Measurements from ENCODE around the gene EP400.

EP400 gene

DNA sequence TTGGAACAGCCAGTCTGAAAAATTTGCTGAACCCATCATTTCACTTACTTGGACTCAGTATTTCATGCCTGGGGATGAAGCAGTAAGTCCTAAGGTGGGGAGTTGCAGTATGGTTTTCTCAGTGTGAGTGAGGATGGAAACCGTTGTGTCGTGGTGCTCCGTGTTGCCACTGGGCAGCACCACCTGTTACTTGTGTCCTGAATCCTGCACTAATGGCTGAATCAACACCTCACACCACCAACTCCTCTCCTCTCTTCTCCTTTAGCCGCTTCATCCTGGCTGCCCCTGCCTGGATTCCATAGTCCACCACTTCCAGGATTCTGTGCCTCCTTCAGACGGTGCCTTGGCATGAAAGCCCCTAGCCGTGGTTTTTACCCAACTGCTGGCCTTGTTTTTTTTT, 3.0 kb upstream of the EP400 start:
- CTCF ChIA-PET, result no interaction called here
- POLR2A ChIA-PET, result interaction anchor here (1.7 kb wide), 1 partner anchor 11 kb away, joined by 8 read pairs; no protein-coding TSS in a partner anchor
- H3K4me1 ChIP-seq (ENCODE audit: control insufficient read depth, insufficient read depth, low read length), result no peaks in the 10 kb centered on the region

DNA sequence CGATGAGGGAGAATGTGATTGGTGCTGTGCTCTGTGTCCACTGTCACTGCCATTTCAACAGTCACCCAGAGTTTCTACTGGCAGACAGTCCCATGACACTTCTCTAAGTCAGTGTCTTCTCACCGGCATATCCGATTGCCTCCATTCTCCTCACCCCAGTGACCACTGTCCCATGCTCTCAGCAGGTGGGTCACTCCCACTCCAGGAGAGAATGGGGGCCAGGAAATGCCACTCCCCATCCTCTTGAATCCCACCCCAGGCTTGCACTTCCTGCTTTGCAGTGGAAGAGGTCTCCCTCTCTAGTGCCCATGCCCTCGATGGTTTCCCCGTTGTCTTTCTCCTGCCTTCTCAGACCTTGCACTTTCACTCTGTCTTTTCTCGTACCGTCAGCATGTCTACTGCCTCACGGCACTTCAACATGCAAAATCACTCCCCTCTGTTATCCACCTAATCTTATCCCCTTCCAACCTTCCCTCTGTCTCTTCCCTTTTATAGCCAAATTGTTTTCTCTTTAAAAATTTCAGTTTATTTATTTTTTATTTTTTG, 2.2 kb upstream of the EP400 start:
- Histone ChIP-seq H3K36me3 (ENCODE audit: control insufficient read depth in 2 of 2, insufficient read depth in 1 of 2, low read length in 2 of 2) (peaks cover 7 to 23% of the 10 kb centered on the region in 2 experiments; a peak in 2 of 3 replicates), H3K4me3 (ENCODE audit: low read depth, low read length) (no peak overlapping the region), H3K9me3 (ENCODE audit: control insufficient read depth, insufficient read depth, low read depth, low read length) (no peaks in the 10 kb centered on the region), H3K4me1 (ENCODE audit: control insufficient read depth, insufficient read depth, low read length) (no peaks in the 10 kb centered on the region), H3K27ac (ENCODE audit: extremely low read depth, low read depth, low read length) (no peak overlapping the region)
- ChIA-PET POLR2A (no interaction called here), CTCF (no interaction called here)
- TF ChIP-seq ZNF426 (tag by site-specific recombination; IDR thresholded peaks at IDR 0.05) (no peak), ZNF510 (tag by site-specific recombination; IDR thresholded peaks at IDR 0.05; ENCODE audit: insufficient replicate concordance) (no peak), ZBTB17 (tag by site-specific recombination; IDR thresholded peaks at IDR 0.05) (peak; percentile 29; the same call in 1 of the 2 replicates), ZNF174 (tag by site-specific recombination; IDR thresholded peaks at IDR 0.05) (no peak), ZNF654 (tag by site-specific recombination; IDR thresholded peaks at IDR 0.05; ENCODE audit: low read depth) (no peak), PRDM1 (tag by site-specific recombination; IDR thresholded peaks at IDR 0.05) (peak; percentile 95)
- TF ChIP-seq, protein P1, sequence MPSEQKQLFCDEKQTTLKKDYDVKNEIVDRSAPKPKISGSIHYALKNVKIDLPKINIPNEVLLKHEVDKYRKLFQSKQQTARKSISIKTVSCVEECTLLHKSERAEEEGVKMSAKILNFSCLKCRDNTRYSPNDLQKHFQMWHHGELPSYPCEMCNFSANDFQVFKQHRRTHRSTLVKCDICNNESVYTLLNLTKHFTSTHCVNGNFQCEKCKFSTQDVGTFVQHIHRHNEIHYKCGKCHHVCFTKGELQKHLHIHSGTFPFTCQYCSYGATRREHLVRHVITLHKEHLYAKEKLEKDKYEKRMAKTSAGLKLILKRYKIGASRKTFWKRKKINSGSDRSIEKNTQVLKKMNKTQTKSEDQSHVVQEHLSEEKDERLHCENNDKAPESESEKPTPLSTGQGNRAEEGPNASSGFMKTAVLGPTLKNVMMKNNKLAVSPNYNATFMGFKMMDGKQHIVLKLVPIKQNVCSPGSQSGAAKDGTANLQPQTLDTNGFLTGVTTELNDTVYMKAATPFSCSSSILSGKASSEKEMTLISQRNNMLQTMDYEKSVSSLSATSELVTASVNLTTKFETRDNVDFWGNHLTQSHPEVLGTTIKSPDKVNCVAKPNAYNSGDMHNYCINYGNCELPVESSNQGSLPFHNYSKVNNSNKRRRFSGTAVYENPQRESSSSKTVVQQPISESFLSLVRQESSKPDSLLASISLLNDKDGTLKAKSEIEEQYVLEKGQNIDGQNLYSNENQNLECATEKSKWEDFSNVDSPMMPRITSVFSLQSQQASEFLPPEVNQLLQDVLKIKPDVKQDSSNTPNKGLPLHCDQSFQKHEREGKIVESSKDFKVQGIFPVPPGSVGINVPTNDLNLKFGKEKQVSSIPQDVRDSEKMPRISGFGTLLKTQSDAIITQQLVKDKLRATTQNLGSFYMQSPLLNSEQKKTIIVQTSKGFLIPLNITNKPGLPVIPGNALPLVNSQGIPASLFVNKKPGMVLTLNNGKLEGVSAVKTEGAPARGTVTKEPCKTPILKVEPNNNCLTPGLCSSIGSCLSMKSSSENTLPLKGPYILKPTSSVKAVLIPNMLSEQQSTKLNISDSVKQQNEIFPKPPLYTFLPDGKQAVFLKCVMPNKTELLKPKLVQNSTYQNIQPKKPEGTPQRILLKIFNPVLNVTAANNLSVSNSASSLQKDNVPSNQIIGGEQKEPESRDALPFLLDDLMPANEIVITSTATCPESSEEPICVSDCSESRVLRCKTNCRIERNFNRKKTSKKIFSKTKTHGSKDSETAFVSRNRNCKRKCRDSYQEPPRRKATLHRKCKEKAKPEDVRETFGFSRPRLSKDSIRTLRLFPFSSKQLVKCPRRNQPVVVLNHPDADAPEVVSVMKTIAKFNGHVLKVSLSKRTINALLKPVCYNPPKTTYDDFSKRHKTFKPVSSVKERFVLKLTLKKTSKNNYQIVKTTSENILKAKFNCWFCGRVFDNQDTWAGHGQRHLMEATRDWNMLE (tag by site-specific recombination; conservative IDR thresholded peaks at IDR 0.05; ENCODE audit: low read depth), result no peak
- TF ChIP-seq, protein P2, sequence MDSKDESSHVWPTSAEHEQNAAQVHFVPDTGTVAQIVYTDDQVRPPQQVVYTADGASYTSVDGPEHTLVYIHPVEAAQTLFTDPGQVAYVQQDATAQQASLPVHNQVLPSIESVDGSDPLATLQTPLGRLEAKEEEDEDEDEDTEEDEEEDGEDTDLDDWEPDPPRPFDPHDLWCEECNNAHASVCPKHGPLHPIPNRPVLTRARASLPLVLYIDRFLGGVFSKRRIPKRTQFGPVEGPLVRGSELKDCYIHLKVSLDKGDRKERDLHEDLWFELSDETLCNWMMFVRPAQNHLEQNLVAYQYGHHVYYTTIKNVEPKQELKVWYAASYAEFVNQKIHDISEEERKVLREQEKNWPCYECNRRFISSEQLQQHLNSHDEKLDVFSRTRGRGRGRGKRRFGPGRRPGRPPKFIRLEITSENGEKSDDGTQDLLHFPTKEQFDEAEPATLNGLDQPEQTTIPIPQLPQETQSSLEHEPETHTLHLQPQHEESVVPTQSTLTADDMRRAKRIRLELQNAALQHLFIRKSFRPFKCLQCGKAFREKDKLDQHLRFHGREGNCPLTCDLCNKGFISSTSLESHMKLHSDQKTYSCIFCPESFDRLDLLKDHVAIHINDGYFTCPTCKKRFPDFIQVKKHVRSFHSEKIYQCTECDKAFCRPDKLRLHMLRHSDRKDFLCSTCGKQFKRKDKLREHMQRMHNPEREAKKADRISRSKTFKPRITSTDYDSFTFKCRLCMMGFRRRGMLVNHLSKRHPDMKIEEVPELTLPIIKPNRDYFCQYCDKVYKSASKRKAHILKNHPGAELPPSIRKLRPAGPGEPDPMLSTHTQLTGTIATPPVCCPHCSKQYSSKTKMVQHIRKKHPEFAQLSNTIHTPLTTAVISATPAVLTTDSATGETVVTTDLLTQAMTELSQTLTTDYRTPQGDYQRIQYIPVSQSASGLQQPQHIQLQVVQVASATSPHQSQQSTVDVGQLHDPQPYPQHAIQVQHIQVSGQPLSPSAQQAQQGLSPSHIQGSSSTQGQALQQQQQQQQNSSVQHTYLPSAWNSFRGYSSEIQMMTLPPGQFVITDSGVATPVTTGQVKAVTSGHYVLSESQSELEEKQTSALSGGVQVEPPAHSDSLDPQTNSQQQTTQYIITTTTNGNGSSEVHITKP (tag by site-specific recombination; IDR thresholded peaks at IDR 0.05), result peak; percentile 69
- TF ChIP-seq, protein P3, sequence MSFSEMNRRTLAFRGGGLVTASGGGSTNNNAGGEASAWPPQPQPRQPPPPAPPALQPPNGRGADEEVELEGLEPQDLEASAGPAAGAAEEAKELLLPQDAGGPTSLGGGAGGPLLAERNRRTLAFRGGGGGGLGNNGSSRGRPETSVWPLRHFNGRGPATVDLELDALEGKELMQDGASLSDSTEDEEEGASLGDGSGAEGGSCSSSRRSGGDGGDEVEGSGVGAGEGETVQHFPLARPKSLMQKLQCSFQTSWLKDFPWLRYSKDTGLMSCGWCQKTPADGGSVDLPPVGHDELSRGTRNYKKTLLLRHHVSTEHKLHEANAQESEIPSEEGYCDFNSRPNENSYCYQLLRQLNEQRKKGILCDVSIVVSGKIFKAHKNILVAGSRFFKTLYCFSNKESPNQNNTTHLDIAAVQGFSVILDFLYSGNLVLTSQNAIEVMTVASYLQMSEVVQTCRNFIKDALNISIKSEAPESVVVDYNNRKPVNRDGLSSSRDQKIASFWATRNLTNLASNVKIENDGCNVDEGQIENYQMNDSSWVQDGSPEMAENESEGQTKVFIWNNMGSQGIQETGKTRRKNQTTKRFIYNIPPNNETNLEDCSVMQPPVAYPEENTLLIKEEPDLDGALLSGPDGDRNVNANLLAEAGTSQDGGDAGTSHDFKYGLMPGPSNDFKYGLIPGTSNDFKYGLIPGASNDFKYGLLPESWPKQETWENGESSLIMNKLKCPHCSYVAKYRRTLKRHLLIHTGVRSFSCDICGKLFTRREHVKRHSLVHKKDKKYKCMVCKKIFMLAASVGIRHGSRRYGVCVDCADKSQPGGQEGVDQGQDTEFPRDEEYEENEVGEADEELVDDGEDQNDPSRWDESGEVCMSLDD (tag by site-specific recombination; IDR thresholded peaks at IDR 0.05), result no peak

More for the DNA sequence above, 3.0 kb upstream of the EP400 start:
- Histone ChIP-seq H3K27ac (ENCODE audit: extremely low read depth, low read depth, low read length) (no peak overlapping the region), H3K36me3 (ENCODE audit: control insufficient read depth in 2 of 2, insufficient read depth in 1 of 2, low read length in 2 of 2) (peaks cover 7 to 30% of the 10 kb centered on the region in 2 experiments; a peak in 2 of 3 replicates), H3K9me3 (ENCODE audit: control insufficient read depth, insufficient read depth, low read depth, low read length) (no peaks in the 10 kb centered on the region), H3K4me3 (ENCODE audit: low read depth, low read length) (no peak overlapping the region)
- TF ChIP-seq ZBTB48 (tag by site-specific recombination; IDR thresholded peaks at IDR 0.05) (peak; percentile 37; the same call in 1 of the 2 replicates), ZNF335 (tag by site-specific recombination; conservative IDR thresholded peaks at IDR 0.05) (no peak), SCRT2 (tag by site-specific recombination; IDR thresholded peaks at IDR 0.05) (peak; percentile 82), ZNF660 (tag by site-specific recombination; IDR thresholded peaks at IDR 0.05) (no peak), SCRT1 (tag by site-specific recombination; IDR thresholded peaks at IDR 0.05; ENCODE audit: borderline replicate concordance) (0 out of 2 replicates have a peak, but pooled peaks have one; percentile 11), ZNF248 (tag by site-specific recombination; IDR thresholded peaks at IDR 0.05) (no peak), SALL2 (tag by site-specific recombination; IDR thresholded peaks at IDR 0.05; ENCODE audit: borderline replicate concordance) (no peak), ZNF600 (tag by site-specific recombination; IDR thresholded peaks at IDR 0.05) (peak; percentile 27; the same call in 1 of the 2 replicates), MEIS1 (CRISPR knock-in tag; IDR thresholded peaks at IDR 0.05; ENCODE audit: borderline replicate concordance) (no peak), ZNF341 (tag by site-specific recombination; IDR thresholded peaks at IDR 0.05; ENCODE audit: low read depth) (no peak), GLI2 (tag by site-specific recombination; IDR thresholded peaks at IDR 0.05; ENCODE audit: borderline replicate concordance, low read depth) (no peak), ZNF677 (tag by site-specific recombination; IDR thresholded peaks at IDR 0.05) (no peak), BCL11A (tag by site-specific recombination; IDR thresholded peaks at IDR 0.05; ENCODE audit: low read depth) (no peak), ZNF701 (tag by site-specific recombination; IDR thresholded peaks at IDR 0.05) (no peak)
- TF ChIP-seq, protein P4, sequence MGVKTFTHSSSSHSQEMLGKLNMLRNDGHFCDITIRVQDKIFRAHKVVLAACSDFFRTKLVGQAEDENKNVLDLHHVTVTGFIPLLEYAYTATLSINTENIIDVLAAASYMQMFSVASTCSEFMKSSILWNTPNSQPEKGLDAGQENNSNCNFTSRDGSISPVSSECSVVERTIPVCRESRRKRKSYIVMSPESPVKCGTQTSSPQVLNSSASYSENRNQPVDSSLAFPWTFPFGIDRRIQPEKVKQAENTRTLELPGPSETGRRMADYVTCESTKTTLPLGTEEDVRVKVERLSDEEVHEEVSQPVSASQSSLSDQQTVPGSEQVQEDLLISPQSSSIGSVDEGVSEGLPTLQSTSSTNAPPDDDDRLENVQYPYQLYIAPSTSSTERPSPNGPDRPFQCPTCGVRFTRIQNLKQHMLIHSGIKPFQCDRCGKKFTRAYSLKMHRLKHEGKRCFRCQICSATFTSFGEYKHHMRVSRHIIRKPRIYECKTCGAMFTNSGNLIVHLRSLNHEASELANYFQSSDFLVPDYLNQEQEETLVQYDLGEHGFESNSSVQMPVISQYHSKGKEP (tag by site-specific recombination; IDR thresholded peaks at IDR 0.05), result no peak
- TF ChIP-seq, protein P5, sequence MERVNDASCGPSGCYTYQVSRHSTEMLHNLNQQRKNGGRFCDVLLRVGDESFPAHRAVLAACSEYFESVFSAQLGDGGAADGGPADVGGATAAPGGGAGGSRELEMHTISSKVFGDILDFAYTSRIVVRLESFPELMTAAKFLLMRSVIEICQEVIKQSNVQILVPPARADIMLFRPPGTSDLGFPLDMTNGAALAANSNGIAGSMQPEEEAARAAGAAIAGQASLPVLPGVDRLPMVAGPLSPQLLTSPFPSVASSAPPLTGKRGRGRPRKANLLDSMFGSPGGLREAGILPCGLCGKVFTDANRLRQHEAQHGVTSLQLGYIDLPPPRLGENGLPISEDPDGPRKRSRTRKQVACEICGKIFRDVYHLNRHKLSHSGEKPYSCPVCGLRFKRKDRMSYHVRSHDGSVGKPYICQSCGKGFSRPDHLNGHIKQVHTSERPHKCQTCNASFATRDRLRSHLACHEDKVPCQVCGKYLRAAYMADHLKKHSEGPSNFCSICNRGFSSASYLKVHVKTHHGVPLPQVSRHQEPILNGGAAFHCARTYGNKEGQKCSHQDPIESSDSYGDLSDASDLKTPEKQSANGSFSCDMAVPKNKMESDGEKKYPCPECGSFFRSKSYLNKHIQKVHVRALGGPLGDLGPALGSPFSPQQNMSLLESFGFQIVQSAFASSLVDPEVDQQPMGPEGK (tag by site-specific recombination; IDR thresholded peaks at IDR 0.05), result no peak
